Measurements from ENCODE around the gene MED13L.

DNA sequence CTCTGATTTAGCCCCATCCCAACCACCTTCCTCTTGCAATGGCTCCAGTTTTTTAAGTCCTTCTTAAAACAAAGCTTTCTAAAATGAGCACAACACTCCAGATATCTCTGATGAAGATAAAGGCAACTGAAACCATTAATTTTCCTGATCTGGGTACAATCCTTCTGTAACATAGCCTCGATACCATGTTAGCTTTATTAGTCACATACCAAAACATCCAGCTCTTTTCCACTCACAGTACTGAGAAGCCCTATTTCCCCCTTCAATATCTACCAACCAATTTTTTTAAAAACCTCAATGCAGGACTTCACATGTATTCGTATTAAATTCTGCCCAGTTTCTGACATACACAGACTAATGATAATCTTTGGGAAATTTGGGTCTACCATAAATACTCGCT is 105.9 kb downstream of the MED13L start:
- TF ChIP-seq POLR2A (IDR thresholded peaks at IDR 0.05): no peak
- TF ChIP-seq CTCF (IDR thresholded peaks at IDR 0.05): no peak
- no peak for TF ChIP-seq EP300 (IDR thresholded peaks at IDR 0.05)
